Endodermal cell (in vitro differentiated cells): ENCODE measurements around the gene RHOG. TPM values are rescaled to one million over a fixed set of nuclear protein-coding genes. Genes with fewer than 3 reads are reported as not detected.

Experiments used
- DNase-seq: peaks from one replicate; pipeline ENCODE4 v3.0.0-alpha.2; 2017
- H3K27ac ChIP-seq: 2 replicates; pipeline ENCODE4 v1.5.1; 2013; ENCODE audit warnings: mild to moderate bottlenecking, low read depth, low read length, moderate library complexity
- H3K27me3 ChIP-seq: 2 replicates; pipeline ENCODE4 v1.6.1; 2013; ENCODE audit warnings: mild to moderate bottlenecking, low read length, moderate library complexity; ENCODE audit not compliant: insufficient read depth, control insufficient read depth, poor library complexity, severe bottlenecking
- H3K36me3 ChIP-seq: 2 replicates; pipeline ENCODE4 v1.7.0; 2013; ENCODE audit warnings: mild to moderate bottlenecking, low read length, moderate library complexity; ENCODE audit not compliant: control insufficient read depth, insufficient read depth
- H3K4me1 ChIP-seq: one replicate; pipeline ENCODE4 v1.7.0; 2013; ENCODE audit warnings: low read length; ENCODE audit not compliant: control insufficient read depth, insufficient read depth
- H3K4me3 ChIP-seq: 2 replicates; pipeline ENCODE4 v1.5.1; 2013; ENCODE audit warnings: mild to moderate bottlenecking, low read length, moderate library complexity
- H3K9ac ChIP-seq: 2 replicates; pipeline ENCODE4 v1.6.1; 2013; ENCODE audit warnings: mild to moderate bottlenecking, low read length, moderate library complexity; ENCODE audit not compliant: poor library complexity, severe bottlenecking; ENCODE audit errors: extremely low read depth
- H3K9me3 ChIP-seq: 2 replicates; pipeline ENCODE4 v1.6.1; 2013; ENCODE audit warnings: mild to moderate bottlenecking, low read length, moderate library complexity; ENCODE audit not compliant: control insufficient read depth
- H3K27ac Mint-ChIP-seq: 2 replicates; pipeline ENCODE4 v1.8.0; 2020; ENCODE audit warnings: mixed read lengths
- H3K27me3 Mint-ChIP-seq: 2 replicates; pipeline ENCODE4 v1.8.0; 2021; ENCODE audit warnings: mild to moderate bottlenecking, mixed read lengths; ENCODE audit not compliant: insufficient read depth
- H3K36me3 Mint-ChIP-seq: 2 replicates; pipeline ENCODE4 v1.8.0; 2020; ENCODE audit warnings: low read depth, mixed read lengths
- H3K4me1 Mint-ChIP-seq: 2 replicates; pipeline ENCODE4 v1.8.0; 2020; ENCODE audit warnings: mixed read lengths
- H3K4me3 Mint-ChIP-seq: 2 replicates; pipeline ENCODE4 v1.8.0; 2020; ENCODE audit warnings: mild to moderate bottlenecking, moderate library complexity, mixed read lengths
- H3K9me3 Mint-ChIP-seq: 2 replicates; pipeline ENCODE4 v1.8.0; 2020; ENCODE audit warnings: mild to moderate bottlenecking, mixed read lengths
- CTCF ChIP-seq: fragments of 200-600 bp; sonication (generic); conservative IDR thresholded peaks from 2 replicates; pipeline ENCODE4 v1.5.0; 2021; ENCODE audit warnings: antibody characterized with exemption, mild to moderate bottlenecking
- WGBS, 2 experiments: methylation state at CpG; one replicate each; pipeline versions ENCODE4 v1.1.5 to v1.1.7; 2013; ENCODE audit warnings: missing lambda C conversion rate in 2 of 2, mixed read lengths in 1 of 2; ENCODE audit not compliant: insufficient coverage in 1 of 2, insufficient read length in 1 of 2; 5-methylcytosine and 5-hydroxymethylcytosine counted together
- total RNA-seq, 2 donors: library from RNA; stranded (reverse); fragmentation: NEBNext Ultra II Directional in 1 of 2; extraction: Animal tissue kit (Norgen Biotek cat#: 25700) in 1 of 2; gene quantifications; 2 replicates in 1 of 2; 3 replicates in 1 of 2; pipeline ENCODE4 v1.2.1, GENCODE V29; 2021

Gene RHOG
- total RNA-seq, 2 donors from 2014 or later: 25.5 to 27.6 TPM

DNA sequence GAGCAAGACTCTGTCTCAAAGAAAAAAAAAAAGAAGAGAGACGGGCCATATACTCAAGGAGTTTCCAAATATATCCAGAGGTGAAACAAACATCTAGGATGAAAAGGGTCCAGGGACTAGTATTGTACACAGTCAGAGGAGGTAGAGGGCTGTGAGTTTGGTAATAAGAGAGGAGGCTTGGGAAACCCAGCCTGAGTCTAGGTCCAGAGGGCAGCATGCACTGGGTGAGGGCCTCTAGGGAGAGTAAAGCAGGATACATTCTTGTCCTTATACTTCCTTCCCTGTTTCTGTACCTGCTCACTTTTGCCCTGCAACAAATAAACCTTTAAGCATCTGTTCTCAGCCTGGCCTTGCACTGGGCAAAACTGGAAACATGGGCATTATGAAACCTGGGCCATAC lies 46.2 kb upstream of the RHOG start:
- no peaks in the 10 kb centered on the region for H3K9me3 Mint-ChIP-seq
- Histone ChIP-seq H3K27me3 (no peaks in the 10 kb centered on the region), H3K4me3 (no peak overlapping the region), H3K9ac (no peak overlapping the region), H3K27ac (no peak overlapping the region), H3K36me3 (no peaks in the 10 kb centered on the region), H3K9me3 (no peaks in the 10 kb centered on the region), H3K4me1 (no peaks in the 10 kb centered on the region)
- no peak overlapping the region for H3K27ac Mint-ChIP-seq
- no peaks in the 10 kb centered on the region for H3K27me3 Mint-ChIP-seq
- DNase-seq: no peak
- no peaks in the 10 kb centered on the region for H3K4me1 Mint-ChIP-seq
- WGBS, 2 experiments: 88% methylated on average over 1 of the region's 1 CpG
- no peaks in the 10 kb centered on the region for H3K36me3 Mint-ChIP-seq
- no peak for TF ChIP-seq CTCF
- H3K4me3 Mint-ChIP-seq: no peak overlapping the region

DNA sequence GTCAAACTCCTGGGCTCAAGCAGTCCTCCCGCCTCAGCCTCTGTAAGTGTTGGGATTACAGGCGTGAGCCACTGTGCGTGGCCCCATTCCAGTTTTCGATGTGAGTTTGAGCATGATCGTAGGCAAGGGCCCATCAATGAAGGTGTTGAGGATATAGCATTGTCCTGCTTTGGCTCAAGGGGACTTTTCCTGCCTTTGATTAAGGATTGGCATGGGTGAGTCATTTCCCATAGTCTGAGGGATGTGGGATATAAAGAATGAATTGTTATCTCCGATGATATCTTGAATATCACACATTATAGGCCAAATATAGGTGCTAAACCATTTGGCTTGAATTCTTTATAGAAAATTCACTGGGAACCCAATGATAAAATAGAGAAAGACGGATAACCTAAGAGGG lies 45.1 kb upstream of the RHOG start:
- no peaks in the 10 kb centered on the region for H3K9me3 Mint-ChIP-seq
- Histone ChIP-seq H3K27ac (no peak overlapping the region), H3K4me3 (no peak overlapping the region), H3K27me3 (no peaks in the 10 kb centered on the region), H3K9me3 (no peaks in the 10 kb centered on the region), H3K36me3 (no peaks in the 10 kb centered on the region), H3K4me1 (no peaks in the 10 kb centered on the region), H3K9ac (no peak overlapping the region)
- DNase-seq: no peak
- no peak overlapping the region for H3K27ac Mint-ChIP-seq
- WGBS, 2 experiments: 93 to 96% methylated on average over 6 of the region's 7 CpGs
- no peak overlapping the region for H3K4me3 Mint-ChIP-seq
- no peaks in the 10 kb centered on the region for H3K36me3 Mint-ChIP-seq
- H3K4me1 Mint-ChIP-seq: no peaks in the 10 kb centered on the region
- no peak for TF ChIP-seq CTCF
- H3K27me3 Mint-ChIP-seq: no peaks in the 10 kb centered on the region

DNA sequence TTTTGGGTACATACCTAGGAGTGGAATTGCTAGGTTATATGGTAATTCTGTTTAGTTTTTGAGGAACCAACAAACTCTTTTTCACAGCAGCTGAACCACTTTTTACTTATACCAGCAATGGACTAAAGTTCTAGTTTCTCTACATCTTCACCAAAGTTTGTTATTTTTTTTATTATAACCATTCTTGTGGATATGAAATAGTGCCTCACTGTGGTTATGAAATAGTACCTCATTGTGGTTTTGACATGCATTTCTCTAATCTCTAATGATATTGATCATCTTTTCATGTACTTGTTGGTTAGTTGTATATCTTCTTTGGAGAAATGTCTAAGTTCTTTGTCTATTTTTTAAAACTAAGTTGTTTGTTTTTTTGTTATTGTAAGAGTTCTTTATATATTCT lies 41.9 kb upstream of the RHOG start:
- H3K4me1 ChIP-seq: peaks cover 12% of the 10 kb centered on the region
- DNase-seq: no peak
- H3K9ac ChIP-seq: no peak overlapping the region
- no peak overlapping the region for H3K27ac Mint-ChIP-seq
- no peaks in the 10 kb centered on the region for H3K36me3 Mint-ChIP-seq
- peaks cover 19% of the 10 kb centered on the region for H3K4me1 Mint-ChIP-seq
- H3K9me3 ChIP-seq: no peaks in the 10 kb centered on the region
- H3K4me3 Mint-ChIP-seq: no peak overlapping the region
- no peaks in the 10 kb centered on the region for H3K27me3 ChIP-seq
- TF ChIP-seq CTCF: no peak
- no peaks in the 10 kb centered on the region for H3K9me3 Mint-ChIP-seq
- H3K27me3 Mint-ChIP-seq: no peaks in the 10 kb centered on the region
- H3K36me3 ChIP-seq: no peaks in the 10 kb centered on the region
- H3K27ac ChIP-seq: no peak overlapping the region
- no peak overlapping the region for H3K4me3 ChIP-seq
